Neutrophil (primary cell): Measurements from ENCODE around the gene KREMEN1.

Experiments
- H3K27ac ChIP-seq: fragments of 200-600 bp; sonication (generic); 2 replicates; pipeline ENCODE4 v1.5.1; 2016; ENCODE audit warnings: mild to moderate bottlenecking, moderate library complexity
- H3K27me3 ChIP-seq: fragments of 200-600 bp; sonication (generic); 2 replicates; pipeline ENCODE4 v1.6.0; 2016; ENCODE audit warnings: mild to moderate bottlenecking
- H3K36me3 ChIP-seq: fragments of 200-600 bp; sonication (generic); 2 replicates; pipeline ENCODE4 v1.5.1; 2017
- H3K4me1 ChIP-seq, 2 experiments: fragments of 200-600 bp in 1 of 2; sonication (generic) in 1 of 2; 1 replicate in 1 of 2; 2 replicates in 1 of 2; pipeline versions ENCODE4 v1.5.1 to v1.6.1; 2013 to 2016; ENCODE audit warnings: low read depth in 1 of 2, low read length in 1 of 2, mild to moderate bottlenecking in 1 of 2, moderate library complexity in 1 of 2; ENCODE audit not compliant: control insufficient read depth in 1 of 2, insufficient read depth in 1 of 2
- H3K4me3 ChIP-seq, 2 experiments: fragments of 200-600 bp in 1 of 2; sonication (generic) in 1 of 2; 1 replicate in 1 of 2; 2 replicates in 1 of 2; pipeline ENCODE4 v1.5.1; 2013 to 2016; ENCODE audit warnings: low read depth in 1 of 2, low read length in 1 of 2, mild to moderate bottlenecking in 1 of 2, moderate library complexity in 1 of 2
- H3K9me3 ChIP-seq: fragments of 200-600 bp; sonication (generic); 2 replicates; pipeline ENCODE4 v1.5.1; 2016
- TF ChIP-seq, protein P1 (sequence below): fragments of 200-600 bp; sonication (generic); IDR thresholded peaks from 2 replicates; pipeline ENCODE4 v1.5.1; 2016; ENCODE audit warnings: antibody characterized with exemption

The KREMEN1 gene

DNA sequence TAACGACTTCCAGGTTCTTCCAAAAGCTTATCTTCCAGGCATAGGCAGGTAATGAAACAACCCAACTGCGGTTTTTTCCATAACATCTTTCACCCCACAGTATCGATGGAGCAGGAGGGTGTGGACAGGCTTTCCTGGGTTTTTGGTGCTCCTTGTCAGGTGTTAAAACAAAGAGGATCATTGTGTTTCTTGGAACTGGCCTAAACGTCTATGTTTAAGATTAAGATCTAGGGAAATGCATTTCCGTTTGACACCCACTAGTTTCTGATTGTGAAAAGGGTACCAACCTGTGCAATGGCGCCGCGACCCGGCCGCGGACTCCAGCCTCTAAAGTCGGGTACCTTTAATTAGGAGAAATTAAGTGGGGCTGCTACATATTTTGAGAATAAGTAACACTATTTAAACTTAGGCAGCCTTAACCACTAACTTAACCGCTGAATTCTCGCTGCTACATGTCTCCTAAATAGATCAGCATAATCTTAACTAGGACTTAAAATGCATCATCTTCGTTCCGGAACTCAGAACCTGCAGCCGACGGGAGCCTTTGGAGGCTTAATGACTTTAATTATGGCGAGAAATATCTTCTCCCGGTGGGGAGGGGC lies 42.7 kb upstream of the KREMEN1 start:
- no peak overlapping the region for H3K4me3 ChIP-seq
- no peaks in the 10 kb centered on the region for H3K9me3 ChIP-seq
- H3K4me1 ChIP-seq = peaks cover 0 to 4% of the 10 kb centered on the region in 2 experiments
- no peaks in the 10 kb centered on the region for H3K36me3 ChIP-seq
- peaks cover 77% of the 10 kb centered on the region for H3K27me3 ChIP-seq
- H3K27ac ChIP-seq = no peak overlapping the region
- TF ChIP-seq, protein P1, sequence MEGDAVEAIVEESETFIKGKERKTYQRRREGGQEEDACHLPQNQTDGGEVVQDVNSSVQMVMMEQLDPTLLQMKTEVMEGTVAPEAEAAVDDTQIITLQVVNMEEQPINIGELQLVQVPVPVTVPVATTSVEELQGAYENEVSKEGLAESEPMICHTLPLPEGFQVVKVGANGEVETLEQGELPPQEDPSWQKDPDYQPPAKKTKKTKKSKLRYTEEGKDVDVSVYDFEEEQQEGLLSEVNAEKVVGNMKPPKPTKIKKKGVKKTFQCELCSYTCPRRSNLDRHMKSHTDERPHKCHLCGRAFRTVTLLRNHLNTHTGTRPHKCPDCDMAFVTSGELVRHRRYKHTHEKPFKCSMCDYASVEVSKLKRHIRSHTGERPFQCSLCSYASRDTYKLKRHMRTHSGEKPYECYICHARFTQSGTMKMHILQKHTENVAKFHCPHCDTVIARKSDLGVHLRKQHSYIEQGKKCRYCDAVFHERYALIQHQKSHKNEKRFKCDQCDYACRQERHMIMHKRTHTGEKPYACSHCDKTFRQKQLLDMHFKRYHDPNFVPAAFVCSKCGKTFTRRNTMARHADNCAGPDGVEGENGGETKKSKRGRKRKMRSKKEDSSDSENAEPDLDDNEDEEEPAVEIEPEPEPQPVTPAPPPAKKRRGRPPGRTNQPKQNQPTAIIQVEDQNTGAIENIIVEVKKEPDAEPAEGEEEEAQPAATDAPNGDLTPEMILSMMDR = no peak

- Histone ChIP-seq H3K27me3 (peaks cover 75% of the 10 kb centered on the region), H3K36me3 (no peaks in the 10 kb centered on the region), H3K4me3 (no peak overlapping the region), H3K4me1 (peaks cover 0 to 4% of the 10 kb centered on the region in 2 experiments), H3K9me3 (no peaks in the 10 kb centered on the region), H3K27ac (no peak overlapping the region)
- TF ChIP-seq, protein P1 = no peak
Measured at GRCh38 chr22:29030618-29031226, 42.1 kb upstream of the KREMEN1 start.

- TF ChIP-seq, protein P1 = no peak
- no peak overlapping the region for H3K27ac ChIP-seq
Measured at GRCh38 chr22:29031227-29032011, 41.4 kb upstream of the KREMEN1 start.

DNA sequence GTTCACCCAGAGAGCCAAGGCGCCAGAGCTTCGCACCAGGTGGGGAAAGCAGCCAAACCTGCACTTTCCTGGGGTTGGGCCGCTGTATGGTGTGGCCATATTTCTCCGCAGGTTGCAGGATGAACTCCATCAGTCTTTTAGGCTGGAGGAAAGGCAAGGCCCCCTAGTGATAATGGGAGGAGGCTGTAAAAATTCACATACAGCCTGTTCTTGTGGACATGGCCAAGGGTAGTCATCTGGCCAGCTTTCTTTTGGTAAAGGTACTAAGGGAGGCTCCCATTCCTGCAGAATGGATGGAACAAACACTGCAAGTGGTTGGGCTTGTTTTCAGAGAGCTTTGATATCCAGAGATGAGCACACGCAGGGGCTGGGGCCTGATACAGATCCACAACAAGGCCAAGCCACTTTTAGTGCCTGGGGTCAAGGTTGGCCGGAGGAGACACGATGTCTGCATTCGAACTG lies 40.8 kb upstream of the KREMEN1 start:
- no peaks in the 10 kb centered on the region for H3K36me3 ChIP-seq
- peaks cover 69% of the 10 kb centered on the region for H3K27me3 ChIP-seq
- H3K9me3 ChIP-seq = no peaks in the 10 kb centered on the region
- H3K27ac ChIP-seq = no peak overlapping the region
- no peak overlapping the region for H3K4me3 ChIP-seq
- peaks cover 0 to 4% of the 10 kb centered on the region in 2 experiments for H3K4me1 ChIP-seq
- TF ChIP-seq, protein P1 = no peak

More at GRCh38 chr22:29031227-29032011, 41.4 kb upstream of the KREMEN1 start:
- Histone ChIP-seq H3K9me3 (no peaks in the 10 kb centered on the region), H3K4me1 (peaks cover 0 to 4% of the 10 kb centered on the region in 2 experiments), H3K36me3 (no peaks in the 10 kb centered on the region), H3K27me3 (peaks cover 69% of the 10 kb centered on the region), H3K4me3 (no peak overlapping the region)

DNA sequence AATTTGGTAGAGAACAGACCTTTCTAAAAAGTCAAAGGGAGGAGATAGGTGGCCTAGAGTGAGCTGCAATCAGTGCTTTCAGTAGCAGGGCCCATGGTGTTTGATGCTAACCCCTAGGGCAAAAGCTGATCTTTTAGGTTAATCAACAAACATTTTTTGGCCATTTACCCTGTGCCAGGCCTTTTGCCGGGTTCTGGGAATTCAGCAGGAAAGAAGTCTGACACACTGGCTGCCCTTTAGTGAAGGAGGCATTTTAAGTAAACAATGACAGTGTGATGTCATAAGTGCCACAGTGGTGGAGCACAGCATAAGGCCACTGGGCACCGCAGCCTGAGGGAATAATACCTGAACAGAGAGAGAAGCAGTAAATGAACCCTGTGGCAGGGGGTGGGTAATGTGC lies 40.3 kb upstream of the KREMEN1 start:
- H3K27ac ChIP-seq = no peak overlapping the region
- no peaks in the 10 kb centered on the region for H3K36me3 ChIP-seq
- peaks cover 0 to 4% of the 10 kb centered on the region in 2 experiments for H3K4me1 ChIP-seq
- no peaks in the 10 kb centered on the region for H3K9me3 ChIP-seq
- TF ChIP-seq, protein P1 = no peak
- H3K27me3 ChIP-seq = peaks cover 65% of the 10 kb centered on the region
- no peak overlapping the region for H3K4me3 ChIP-seq
